GM18505 (cell line): Measurements from ENCODE around the gene PTCH1.
A peak's percentile ranks its signal among the peaks of the same experiment; 100 is the strongest.

Source experiments
- ATAC-seq: cut with Tn5 transposase; IDR thresholded peaks from one replicate; pipeline ENCODE4 v1.9.1; 2021; ENCODE audit not compliant: unreplicated experiment
- POLR2A ChIP-seq: IDR thresholded peaks from 4 replicates; pipeline ENCODE4 v1.6.1; 2011; ENCODE audit warnings: borderline replicate concordance; ENCODE audit not compliant: insufficient read depth, insufficient read length; ENCODE audit errors: extremely low read depth

PTCH1 gene

DNA sequence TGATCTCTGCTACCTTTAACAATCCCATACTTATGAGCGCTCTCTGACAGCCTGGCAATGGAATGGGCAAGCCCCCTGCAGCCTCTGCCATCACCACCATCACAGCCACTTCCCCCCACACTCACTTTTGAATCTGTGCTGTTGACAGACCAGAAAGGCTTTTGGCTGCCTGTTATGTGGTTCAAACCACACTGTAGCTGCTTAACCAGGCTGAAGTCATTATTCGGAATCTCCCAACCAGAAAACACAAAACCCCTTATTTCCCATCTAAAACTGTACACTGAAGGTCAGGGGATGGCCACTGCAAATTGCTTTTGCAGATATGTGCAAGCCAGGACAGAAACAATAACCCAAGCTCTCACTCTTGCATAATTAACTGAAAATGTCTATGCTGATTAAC lies 35.8 kb downstream of the PTCH1 start:
- ATAC-seq: no peak
- TF ChIP-seq POLR2A: no peak

DNA sequence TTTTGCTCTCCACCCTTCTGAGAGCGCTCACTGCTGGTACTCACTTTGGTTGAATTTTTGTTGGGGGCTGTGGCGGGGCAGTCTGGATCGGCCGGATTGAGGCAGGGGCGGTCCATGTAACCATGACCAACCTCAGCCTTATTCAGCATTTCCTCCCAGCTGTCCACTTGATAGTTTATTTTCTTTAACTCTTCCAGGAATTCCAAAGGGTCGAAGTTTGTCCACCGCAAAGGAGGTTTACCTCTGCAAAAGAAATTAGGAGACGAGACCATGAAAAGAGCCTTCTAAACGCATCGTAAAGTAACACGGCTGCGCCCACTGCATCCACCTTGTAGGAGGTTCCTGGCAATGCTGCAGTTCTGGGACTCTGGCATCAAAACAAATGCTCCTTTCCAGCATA lies 36.4 kb downstream of the PTCH1 start:
- ATAC-seq: no peak
- no peak for TF ChIP-seq POLR2A

DNA sequence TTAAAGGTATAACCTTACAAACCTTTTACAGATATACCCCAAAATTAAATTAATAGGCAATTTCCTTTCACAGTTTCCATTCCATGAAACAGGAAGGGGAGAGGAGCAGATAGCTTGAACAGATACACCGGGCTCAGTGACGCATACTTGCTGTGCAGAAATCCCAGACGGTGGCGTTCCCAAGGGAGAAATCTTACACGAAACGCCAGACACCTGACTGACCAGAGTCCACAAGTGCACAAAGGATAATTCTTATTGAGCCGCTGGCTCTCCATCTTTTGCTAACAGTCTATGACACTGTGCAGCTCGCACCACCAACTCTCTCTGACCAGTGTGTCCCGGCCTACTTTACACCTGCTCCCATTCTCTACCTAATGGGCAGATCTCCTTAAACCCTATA lies 37.4 kb downstream of the PTCH1 start:
- TF ChIP-seq POLR2A: no peak
- no peak for ATAC-seq

DNA sequence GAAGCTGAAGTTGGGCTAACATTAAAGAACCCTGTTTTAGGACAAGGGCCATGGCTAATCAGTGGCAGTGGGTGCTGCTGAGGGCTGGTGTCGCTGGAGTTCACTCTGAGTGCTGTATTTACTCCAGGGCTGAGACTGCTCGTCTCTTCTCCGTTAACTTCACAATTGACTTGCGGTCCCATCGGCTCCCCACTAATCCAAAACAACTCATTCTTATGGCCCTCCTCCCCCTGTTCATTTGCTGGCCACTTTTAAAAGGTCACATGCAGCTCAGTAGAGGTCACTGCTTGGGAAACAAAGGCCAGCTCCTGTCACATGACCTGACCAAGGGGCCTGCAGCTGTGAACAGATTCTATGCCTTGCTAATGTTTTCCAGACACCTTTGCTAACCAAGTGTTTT lies 38.4 kb downstream of the PTCH1 start:
- ATAC-seq: no peak
- TF ChIP-seq POLR2A: no peak

DNA sequence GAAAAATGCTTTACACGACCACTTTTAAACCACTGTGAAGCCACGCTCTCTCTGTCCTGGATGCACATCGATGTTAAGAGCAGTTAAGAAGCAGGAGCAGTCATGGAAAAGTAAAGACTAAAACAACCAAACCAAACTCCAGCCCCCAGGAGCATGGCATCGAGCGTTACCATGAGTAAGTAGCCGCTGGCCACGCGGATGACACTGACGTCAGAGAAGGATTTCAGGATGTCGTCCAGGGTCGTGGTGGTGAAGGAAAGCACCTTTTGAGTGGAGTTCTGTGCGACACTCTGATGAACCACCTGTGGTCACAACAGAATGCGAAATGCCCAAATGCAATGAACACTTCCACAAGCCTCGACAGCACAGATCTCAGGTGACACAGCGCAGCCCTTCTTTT lies 38.9 kb downstream of the PTCH1 start:
- no peak for TF ChIP-seq POLR2A
- no peak for ATAC-seq

DNA sequence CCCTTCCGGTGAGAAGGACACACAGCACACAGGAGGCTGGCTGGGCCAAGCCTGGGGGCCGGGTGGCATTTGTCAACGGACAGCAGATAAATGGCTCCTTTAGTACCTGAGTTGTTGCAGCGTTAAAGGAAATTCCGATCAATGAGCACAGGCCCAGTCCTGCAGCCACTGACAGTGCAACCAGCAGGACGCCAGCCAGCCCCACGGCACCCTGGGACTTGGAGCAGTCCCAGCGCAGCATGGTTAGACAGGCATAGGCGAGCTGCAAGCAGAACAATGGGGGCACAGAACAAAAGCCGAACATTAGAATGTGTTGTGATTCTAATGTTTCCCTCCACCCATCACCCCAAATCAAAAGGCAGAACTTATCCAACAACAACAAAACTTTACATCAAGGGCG lies 39.3 kb downstream of the PTCH1 start:
- no peak for ATAC-seq
- TF ChIP-seq POLR2A: no peak

DNA sequence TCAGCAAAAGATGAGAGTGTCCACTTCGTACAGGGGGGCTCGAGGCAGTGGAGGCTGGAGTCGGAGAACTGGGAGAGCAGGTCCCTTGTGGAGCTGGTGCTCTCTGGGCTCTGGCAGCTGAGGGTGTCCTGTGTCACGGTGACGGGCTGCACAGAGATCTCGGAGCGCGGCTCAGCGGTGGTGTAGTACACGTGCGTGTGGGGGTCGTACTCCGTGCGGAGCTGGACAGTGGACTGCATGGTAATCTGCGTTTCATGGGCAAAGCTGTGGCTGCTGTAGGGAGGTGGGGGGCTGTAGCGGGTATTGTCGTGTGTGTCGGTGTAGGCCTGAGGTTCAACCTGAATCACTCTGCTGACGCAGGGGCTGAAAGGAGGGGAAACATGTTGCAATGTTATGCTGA lies 48.0 kb downstream of the PTCH1 start:
- ATAC-seq: no peak
- TF ChIP-seq POLR2A: no peak

DNA sequence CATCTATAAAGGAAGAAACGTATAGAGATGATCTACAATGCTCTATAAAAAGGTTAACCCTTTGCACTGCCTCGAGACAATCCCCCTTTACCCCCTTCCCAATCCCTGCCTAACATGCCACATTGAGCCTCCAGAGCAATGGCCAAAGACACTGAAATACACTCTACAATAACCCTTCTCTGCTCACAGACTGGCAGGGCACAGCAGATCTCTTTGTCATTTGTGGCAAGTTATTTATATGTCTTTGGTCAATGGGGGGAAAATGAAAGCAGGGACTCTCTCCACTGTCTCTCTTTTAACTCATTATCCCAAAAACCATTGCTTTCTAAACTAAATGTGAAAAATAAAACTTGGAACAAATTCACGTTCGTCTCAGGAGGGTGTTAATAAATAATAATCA lies 51.7 kb downstream of the PTCH1 start:
- ATAC-seq: no peak
- TF ChIP-seq POLR2A: no peak

DNA sequence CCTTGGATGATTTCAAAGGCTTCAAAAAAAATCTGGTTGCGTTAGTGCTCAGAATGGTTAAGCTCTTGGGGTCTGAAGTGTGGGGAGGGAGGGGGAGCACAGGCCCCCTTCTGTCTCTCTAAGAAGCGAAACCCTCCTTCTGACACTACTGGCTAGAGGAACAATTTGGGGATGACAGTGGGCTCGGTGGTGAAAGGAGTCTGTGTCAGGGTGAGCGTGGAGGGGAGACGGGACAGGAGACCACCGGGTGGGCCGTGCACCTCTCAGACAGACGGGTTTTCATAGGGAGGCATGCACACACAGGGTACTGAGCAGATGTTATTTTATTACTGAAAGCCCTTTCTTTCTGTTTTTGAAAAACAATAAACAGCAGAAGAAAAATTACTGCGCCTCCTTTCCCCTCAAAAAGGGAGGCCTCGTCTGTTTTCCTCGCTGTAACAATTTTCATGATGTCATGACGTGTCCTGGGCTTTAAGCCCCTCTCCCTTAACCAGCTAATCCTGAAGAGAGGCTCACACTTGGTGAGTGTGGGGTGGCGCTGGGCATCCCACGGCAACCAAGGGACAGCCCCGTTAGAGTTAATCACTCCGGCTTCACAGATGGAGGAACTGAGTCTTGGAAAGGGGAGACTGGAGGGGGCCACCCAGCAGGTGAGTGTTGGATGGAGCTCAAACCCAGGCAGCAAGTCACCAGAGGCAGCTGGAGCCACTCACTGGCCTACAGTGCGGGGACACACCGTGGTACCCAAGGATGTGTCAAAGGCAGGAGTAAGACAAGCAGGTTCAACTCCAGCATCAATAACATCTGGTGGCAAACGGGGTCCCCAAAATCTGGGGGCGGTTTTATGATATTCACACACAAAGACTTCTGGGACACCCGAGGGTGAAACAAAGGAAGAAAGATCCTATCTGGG lies 53.4 kb downstream of the PTCH1 start:
- no peak for TF ChIP-seq POLR2A
- peak; percentile 2 for ATAC-seq

DNA sequence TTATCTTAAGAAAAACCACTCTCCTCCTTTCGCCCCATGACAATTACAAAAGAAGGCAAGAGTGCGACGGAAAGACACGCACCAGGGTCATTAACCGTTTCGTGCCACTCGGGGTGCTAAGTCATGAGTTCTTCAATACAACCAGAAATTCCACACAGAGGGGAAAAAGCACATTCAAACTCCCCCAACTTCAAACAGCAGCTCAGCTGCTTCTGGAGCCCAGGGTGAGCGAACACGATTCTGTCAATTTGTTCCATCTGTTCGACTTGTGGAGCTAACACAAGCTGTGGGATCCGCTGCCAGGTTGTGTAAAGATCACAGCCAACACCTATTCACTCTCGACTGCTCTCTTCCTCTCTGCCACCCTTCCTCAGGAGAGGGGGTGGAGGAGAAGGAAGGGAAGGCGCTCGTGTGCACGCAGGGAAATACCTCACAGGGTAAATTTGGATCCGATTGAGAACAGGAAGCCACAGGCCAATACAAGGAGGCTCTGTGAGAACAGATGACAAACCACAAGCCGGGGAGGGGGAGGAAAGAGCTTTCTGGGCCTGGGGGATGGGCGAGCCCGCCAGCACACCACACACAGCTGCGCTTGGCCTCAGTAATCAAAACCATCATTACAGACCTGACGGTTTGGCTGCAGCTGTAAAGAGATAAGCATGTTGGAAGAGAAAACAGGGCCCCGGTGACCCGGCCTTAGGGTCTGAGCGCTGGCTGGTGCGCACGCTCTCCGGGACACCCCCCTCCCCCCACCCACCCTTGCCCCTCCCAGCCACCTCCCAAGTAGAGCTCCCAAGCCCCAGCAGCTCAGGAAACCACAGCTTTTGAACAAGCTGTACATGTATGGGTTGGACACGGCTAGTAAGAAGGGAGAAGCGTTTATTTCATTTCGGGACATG lies 54.3 kb downstream of the PTCH1 start:
- peak; percentile 94 for ATAC-seq
- TF ChIP-seq POLR2A: no peak

DNA sequence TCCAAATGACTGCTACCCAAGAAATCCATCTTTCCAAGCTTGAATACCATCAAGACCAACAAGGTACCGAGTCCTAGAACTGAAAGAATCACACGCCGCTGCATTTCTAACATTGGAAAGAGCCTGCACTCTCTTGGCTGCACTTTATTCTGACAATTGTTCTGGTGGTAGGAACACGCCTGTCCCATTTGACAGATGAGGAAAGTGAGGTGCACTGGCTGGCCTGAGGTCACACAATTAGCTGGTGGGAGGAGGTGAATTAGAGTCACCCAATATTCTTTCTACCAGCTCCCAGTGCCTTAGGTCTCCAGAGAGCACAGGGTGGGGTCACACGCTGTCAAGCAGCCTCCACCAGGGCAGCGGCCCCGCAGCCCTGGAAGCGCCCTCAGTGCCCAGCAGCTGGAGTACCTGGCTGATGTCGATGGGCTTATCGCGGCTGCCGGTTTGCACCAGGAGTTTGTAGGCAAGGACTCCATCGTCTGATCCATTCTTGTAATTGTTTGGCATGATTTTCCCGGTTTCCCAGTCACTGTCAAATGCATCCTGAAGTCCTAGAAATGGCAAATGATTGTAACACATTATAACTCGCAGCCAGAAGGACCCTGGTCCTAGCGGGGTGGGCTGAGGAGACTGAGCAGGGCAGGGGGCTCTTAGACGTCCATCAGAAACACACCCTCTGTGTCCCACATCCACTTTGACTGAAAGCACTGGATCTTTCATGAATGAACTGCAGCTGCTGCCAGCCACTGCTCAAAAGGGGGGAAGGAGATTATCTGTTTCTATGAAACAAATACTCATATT lies 55.1 kb downstream of the PTCH1 start:
- no peak for ATAC-seq
- no peak for TF ChIP-seq POLR2A

DNA sequence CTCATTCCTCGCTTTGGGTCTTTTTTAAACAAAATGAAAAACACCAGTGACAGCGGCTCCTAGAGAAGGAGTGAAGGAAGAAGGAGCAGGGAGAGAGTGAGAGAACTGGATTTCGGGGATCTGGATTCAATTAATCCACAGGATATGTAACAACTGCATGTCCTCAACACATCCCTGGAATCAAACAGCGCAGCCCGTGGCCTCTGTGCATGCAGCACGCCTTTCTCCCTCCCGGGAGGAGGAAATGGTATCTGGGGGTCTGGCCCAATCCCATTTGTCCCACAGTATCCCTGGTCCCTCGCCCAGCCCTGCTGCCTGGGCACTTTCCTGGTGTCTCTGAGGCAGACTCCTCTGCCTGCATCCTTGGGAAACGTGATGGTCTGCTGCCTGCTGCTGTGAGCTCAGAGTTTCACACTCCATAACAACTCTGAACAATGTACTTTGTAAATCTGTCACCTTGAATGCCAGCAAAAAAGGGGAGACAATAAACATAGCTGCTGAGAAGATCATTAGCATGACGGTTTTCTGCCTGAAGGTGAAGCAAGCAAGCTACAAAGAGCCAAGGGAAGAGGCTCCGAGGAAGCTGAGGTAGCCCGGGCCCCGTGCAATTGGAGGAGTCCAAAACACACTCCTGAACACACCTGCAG lies 56.1 kb downstream of the PTCH1 start:
- no peak for TF ChIP-seq POLR2A
- no peak for ATAC-seq

DNA sequence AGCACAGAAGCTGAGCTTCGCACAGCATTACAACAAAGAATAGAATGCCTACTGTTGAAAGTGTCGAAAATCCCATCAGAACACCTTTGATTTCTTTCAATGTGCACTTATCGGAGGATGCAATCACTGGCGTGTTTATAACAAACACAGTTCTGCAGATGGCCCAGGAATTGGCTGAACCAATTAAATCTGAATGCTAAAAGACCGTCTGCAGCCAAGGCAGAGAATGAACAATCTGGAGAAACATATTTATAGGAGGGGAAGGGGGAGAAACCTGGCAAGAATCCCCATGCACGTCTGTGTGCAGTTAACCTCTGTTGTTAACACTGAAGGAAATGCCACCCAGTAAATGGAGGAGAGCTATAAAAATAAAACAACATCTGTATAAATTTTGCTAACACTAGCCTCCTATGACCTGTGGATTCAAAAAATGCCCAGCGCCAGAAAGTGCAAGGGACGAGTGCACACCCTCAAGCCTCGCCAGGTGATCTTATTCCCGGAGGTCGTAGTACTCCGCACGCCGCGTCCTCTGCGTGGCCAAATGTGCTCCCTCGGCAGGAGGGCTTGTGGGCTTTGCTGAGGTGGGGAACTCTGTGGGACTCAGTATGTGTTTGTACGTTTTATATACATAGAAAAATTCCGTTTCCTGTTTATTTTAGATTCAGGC lies 56.8 kb downstream of the PTCH1 start:
- no peak for ATAC-seq

DNA sequence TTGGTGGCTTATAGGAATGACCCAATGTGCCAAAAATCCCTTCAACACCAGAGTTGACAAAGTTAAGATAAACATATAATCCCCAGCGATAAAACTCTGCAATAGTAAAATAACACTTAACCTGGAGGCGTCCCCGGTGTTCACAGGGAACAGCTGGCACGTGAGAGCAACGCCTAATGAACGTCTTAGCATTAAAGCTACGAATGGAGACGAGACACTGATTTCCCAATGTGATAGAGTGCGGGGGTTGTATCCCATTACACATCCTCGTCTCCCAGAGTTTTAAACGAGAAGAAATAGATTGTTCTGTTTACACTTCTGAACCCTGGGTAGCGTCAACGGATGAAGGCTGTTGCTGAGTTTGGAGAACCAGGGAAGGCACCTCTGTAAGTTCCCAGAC lies 57.6 kb downstream of the PTCH1 start:
- no peak for TF ChIP-seq POLR2A
- ATAC-seq: no peak

More for the DNA sequence above, 56.8 kb downstream of the PTCH1 start:
- no peak for TF ChIP-seq POLR2A
